Right lobe of liver (tissue), 6 donors: ENCODE data around the gene USB1. TPM values are rescaled to one million over a fixed set of nuclear protein-coding genes. Genes with fewer than 3 reads are reported as not detected.

ENCODE experiments used
- ATAC-seq, 4 donors: fragments of 200-7000 bp; cut with Tn5 transposase; one replicate each; pipeline ENCODE4 v1.9.1; 2020; ENCODE audit warnings: mild to moderate bottlenecking in 4 of 4, moderate library complexity in 4 of 4
- DNase-seq, 3 donors: peaks; one replicate each; pipeline ENCODE4 v3.0.0-alpha.2; 2020
- H3K27ac ChIP-seq, 3 donors: fragments of 200-600 bp; one replicate each; pipeline ENCODE4 v1.8.0; 2022
- H3K27me3 ChIP-seq, 2 donors: fragments of 200-600 bp; one replicate each; pipeline ENCODE4 v1.8.0; 2022
- H3K36me3 ChIP-seq, 4 donors: fragments of 200-600 bp; sonication (generic) in 1 of 4; one replicate each; pipeline versions ENCODE4 v1.5.1 to v1.8.0; 2017 to 2022; ENCODE audit warnings: control low read depth in 1 of 4
- H3K4me1 ChIP-seq, 4 donors: fragments of 200-600 bp; sonication (generic) in 1 of 4; one replicate each; pipeline versions ENCODE4 v1.5.1 to v1.8.0; 2017 to 2022; ENCODE audit warnings: control low read depth in 1 of 4
- H3K4me3 ChIP-seq, 3 donors: fragments of 200-600 bp; one replicate each; pipeline ENCODE4 v1.8.0; 2022
- H3K9me3 ChIP-seq, 4 donors: fragments of 200-600 bp; sonication (generic) in 1 of 4; one replicate each; pipeline versions ENCODE4 v1.5.1 to v1.8.0; 2017 to 2022; ENCODE audit warnings: control low read depth in 1 of 4
- POLR2A ChIP-seq: fragments of 450-650 bp; IDR thresholded peaks from one replicate; pipeline ENCODE4 v1.6.1; 2017; ENCODE audit warnings: antibody characterized with exemption, mild to moderate bottlenecking
- WGBS: methylation state at CpG from one replicate; pipeline ENCODE4 v1.1.6; 2018; ENCODE audit warnings: low coverage, low lambda C conversion rate; ENCODE audit not compliant: insufficient coverage; ENCODE audit errors: missing lambda C conversion rate; 5-methylcytosine and 5-hydroxymethylcytosine counted together
- intact Hi-C, 2 donors: fragments of 100-400 bp; cut with DNase I; formaldehyde crosslinking; loops; one replicate each; pipeline versions ENCODE4 v1.11.2 to v1.14.1; 2022
- long read RNA-seq: library from polyadenylated mRNA; unstranded; transcript quantifications from one replicate; pipeline ENCODE4 v2.0.0, GENCODE V29; 2019
- total RNA-seq, 6 experiments: library from RNA; depleted of rRNA in 2 of 6; stranded (reverse); fragments of >200 nt in 2 of 6; fragmentation: NEBNext Ultra II Directional in 3 of 6; extraction: Animal tissue kit (Norgen Biotek cat#: 25700) in 3 of 6; gene quantifications; one replicate each; pipeline versions ENCODE4 v1.1.0 to v1.2.4, GENCODE V29; 2016 to 2023
- TF ChIP-seq, protein P1 (sequence below), 4 donors: fragments of 200-600 bp in 3 of 4; fragments of 450-650 bp in 1 of 4; IDR thresholded peaks; one replicate each; pipeline versions ENCODE4 v1.5.1 to v1.8.0; 2016 to 2022; ENCODE audit warnings: antibody characterized with exemption in 4 of 4, mild to moderate bottlenecking in 2 of 4
- donor health status: DM: no; HTN: yes; CAD: no.
- donor health status: DM: no; HTN: no; CAD: no.
- donor health status: DM: no; HTN: no; CAD: no.
- donor health status: DM: no; HTN: yes; CAD: no.
- donor health status: DM: no; HTN: yes; CAD: no.

USB1 gene, protein sequence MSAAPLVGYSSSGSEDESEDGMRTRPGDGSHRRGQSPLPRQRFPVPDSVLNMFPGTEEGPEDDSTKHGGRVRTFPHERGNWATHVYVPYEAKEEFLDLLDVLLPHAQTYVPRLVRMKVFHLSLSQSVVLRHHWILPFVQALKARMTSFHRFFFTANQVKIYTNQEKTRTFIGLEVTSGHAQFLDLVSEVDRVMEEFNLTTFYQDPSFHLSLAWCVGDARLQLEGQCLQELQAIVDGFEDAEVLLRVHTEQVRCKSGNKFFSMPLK
- 10 to 100 TPM; 20.6 to 63.3 (median 25.9) TPM for total RNA-seq
- long read RNA-seq: 0 reads

DNA sequence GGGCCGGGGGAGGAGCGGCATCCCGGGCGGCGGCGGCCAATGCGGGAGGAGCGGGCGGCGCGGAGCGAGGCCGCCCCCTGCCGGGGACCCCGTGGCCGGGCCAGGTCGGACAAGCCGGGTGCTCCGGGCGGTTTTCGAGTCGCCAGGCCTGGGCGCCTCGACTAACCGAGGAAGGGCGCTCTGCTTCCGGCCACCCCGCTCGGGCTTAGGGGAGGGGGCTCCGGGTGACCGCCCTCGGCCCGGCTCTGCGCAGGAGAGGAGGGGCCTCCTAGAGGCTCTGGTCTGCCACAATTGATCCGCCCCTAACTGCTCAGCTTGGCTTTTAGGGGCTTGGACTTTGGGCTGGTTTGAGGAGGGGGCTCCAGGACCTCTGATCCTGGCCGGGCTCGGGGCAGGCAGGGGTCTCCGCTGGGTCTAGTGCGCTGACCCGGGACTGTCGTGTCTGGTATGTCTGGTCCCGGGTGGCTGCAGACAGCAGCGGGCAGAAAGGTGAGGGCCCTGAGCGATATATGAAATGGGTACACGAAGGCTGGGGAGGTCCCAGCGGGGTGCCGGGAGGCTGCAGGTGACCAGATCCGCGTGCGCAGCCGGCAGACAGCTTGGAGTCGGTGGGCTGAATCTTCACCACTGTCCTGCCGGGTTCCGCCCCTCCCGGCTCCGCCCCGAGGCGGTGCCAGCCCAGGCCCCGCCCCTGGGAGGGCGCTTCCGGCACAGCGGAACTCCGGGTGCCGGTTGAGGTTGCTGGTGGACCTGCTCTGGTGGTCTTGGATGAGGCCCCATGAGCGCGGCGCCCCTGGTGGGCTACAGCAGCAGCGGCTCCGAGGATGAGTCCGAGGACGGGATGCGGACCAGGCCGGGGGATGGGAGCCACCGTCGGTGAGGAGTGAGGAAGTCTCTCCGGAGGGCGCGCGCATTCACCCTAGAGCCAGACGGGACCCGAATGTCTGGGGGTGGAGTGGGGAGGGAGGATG is at the start of gene USB1:
Gene USB1, plus strand, starts transcription at position 702 of the 971 bp plus-strand sequence. Its CDS starts 77 bp downstream, at position 779.
- Histone ChIP-seq H3K27me3 (no peaks in the 10 kb centered on the region), H3K9me3 (no peaks in the 10 kb centered on the region), H3K4me3 (peak within 1 kb of the TSS; percentile 74 to 86 (median 85)), H3K27ac (peak within 1 kb of the TSS; percentile 78 to 85 (median 83)), H3K36me3 (peaks cover 0 to 20% (median 0%) of the 10 kb centered on the region in 4 donors), H3K4me1 (peaks cover 0 to 13% (median 5%) of the 10 kb centered on the region in 4 donors)
- TF ChIP-seq, protein P1, sequence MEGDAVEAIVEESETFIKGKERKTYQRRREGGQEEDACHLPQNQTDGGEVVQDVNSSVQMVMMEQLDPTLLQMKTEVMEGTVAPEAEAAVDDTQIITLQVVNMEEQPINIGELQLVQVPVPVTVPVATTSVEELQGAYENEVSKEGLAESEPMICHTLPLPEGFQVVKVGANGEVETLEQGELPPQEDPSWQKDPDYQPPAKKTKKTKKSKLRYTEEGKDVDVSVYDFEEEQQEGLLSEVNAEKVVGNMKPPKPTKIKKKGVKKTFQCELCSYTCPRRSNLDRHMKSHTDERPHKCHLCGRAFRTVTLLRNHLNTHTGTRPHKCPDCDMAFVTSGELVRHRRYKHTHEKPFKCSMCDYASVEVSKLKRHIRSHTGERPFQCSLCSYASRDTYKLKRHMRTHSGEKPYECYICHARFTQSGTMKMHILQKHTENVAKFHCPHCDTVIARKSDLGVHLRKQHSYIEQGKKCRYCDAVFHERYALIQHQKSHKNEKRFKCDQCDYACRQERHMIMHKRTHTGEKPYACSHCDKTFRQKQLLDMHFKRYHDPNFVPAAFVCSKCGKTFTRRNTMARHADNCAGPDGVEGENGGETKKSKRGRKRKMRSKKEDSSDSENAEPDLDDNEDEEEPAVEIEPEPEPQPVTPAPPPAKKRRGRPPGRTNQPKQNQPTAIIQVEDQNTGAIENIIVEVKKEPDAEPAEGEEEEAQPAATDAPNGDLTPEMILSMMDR (IDR thresholded peaks at IDR 0.05): peak; percentile 57 to 97 (median 68)
- peak; percentile 85 for TF ChIP-seq POLR2A
- intact Hi-C loops: no loop called here
- DNase-seq: peak; percentile 93 to 94 (median 93)
- ATAC-seq: peak; percentile 89 to 94 (median 91)
- WGBS: 0% methylated on average over 24 of the region's 81 CpGs

DNA sequence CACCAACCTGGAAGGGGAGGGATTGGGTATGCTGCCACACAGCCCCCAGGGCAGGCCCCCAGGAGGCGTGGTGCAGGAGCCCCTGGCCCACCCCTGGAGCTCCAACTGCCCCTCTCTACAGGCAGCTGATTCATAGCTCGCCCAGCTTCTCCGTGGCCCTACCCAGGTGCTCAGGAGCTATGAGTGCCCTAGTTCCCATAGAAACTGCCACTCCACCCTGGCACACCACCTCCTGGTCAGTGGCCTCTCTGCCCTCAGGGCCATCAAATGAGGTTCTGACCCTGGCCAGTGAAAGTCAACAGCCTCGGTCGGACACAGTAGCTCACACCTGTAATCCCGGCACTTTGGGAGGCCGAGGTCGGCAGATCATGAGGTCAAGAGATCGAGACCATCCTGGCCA is 48.3 kb upstream of the USB1 start:
- ATAC-seq: peak; percentile 38 to 93 (median 68)
- intact Hi-C loops: no loop called here

DNA sequence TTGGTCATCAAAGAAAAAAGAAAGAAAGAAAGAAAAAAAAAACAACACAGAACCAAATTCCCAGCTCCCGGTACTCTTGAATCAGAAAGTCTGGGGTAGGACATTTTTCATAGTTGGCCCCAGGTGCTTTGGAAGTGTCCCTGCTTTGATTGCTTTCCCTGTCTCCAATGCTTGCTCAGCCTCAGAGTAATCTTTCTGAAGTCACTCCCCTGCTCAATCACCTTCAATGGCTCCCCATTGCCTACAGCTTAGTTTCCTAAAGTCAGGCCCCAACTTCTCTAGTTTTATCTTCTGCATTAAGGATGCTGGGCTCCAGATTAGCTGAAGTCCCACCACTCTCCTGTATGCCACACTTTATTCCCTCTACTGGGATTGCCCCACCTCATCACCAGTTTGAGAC is 47.4 kb upstream of the USB1 start:
- Histone ChIP-seq H3K27ac (no peak overlapping the region), H3K4me3 (no peak overlapping the region), H3K4me1 (no peaks in the 10 kb centered on the region), H3K36me3 (no peaks in the 10 kb centered on the region), H3K27me3 (no peaks in the 10 kb centered on the region), H3K9me3 (no peaks in the 10 kb centered on the region)
- no peak for ATAC-seq
- TF ChIP-seq POLR2A: no peak
- TF ChIP-seq, protein P1 (IDR thresholded peaks at IDR 0.05): no peak
- WGBS: 86% methylated on average over 1 of the region's 1 CpG
- DNase-seq: no peak
- intact Hi-C loops: no loop called here

More for the DNA sequence above, 48.3 kb upstream of the USB1 start:
- TF ChIP-seq, protein P1 (IDR thresholded peaks at IDR 0.05): no peak
- TF ChIP-seq POLR2A: no peak
- no peaks in the 10 kb centered on the region for H3K4me1 ChIP-seq
- no peaks in the 10 kb centered on the region for H3K36me3 ChIP-seq
- DNase-seq: peak in 2 of 3 donors; percentile 67
- no peaks in the 10 kb centered on the region for H3K27me3 ChIP-seq
- H3K27ac ChIP-seq: no peak overlapping the region
- no peak overlapping the region for H3K4me3 ChIP-seq
- no peaks in the 10 kb centered on the region for H3K9me3 ChIP-seq
- WGBS: 18% methylated on average over 6 of the region's 9 CpGs

DNA sequence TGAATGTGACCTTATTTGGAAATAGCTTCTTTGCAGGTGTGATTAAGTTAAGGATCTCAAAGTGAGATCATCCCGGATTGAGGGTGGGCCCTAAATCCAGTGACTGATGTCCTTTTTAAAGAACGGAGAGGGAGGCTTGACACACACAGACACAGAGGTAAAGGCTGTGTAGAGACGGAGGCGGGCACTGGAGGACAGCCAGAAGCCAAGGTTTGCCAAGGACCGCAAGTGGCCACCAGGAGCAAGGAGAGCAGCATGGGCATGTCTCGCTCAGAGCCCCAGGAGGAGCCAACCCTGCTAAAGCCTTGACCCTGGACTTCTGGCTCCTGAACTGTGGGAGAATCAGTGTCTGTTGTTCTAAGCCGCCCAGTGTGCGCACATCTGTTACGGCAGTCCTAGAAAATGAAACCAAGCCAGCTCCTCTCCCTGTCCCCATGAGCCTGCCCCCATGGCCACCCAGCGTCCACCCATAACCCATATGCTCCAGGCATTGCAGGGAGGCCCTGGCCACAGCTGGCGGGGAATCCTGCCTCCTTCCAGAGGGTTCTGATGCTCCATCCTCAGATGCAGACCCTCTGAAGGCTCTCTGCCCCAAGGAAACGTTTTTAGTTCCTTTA is 45.5 kb upstream of the USB1 start:
- H3K27me3 ChIP-seq: no peaks in the 10 kb centered on the region
- intact Hi-C loops: no loop called here
- ATAC-seq (peak; percentile 22 to 64 (median 49)), DNase-seq (peak in 2 of 3 donors; percentile 41 to 52)
- H3K4me3 ChIP-seq: no peak overlapping the region
- H3K27ac ChIP-seq: no peak overlapping the region
- 45% methylated on average over 5 of the region's 12 CpGs for WGBS
- no peak for TF ChIP-seq POLR2A
- TF ChIP-seq, protein P1 (IDR thresholded peaks at IDR 0.05): no peak
- H3K4me1 ChIP-seq: no peaks in the 10 kb centered on the region
- H3K36me3 ChIP-seq: no peaks in the 10 kb centered on the region
- H3K9me3 ChIP-seq: no peaks in the 10 kb centered on the region
